Thoracic aorta (tissue), 2 donors: ENCODE data around the gene CENPP. TPM values are rescaled to one million over a fixed set of nuclear protein-coding genes. Genes with fewer than 3 reads are reported as not detected.

Experiments
- ATAC-seq: fragments of 150-250 bp; one replicate; pipeline ENCODE4 v1.8.0; 2017; ENCODE audit warnings: low read depth; ENCODE audit not compliant: insufficient number of reproducible peaks, low FRiP score
- DNase-seq: peaks from one replicate; pipeline ENCODE4 v3.0.0-alpha.2; 2020; ENCODE audit warnings: low spot score
- H3K27ac ChIP-seq, 2 donors: fragments of 200-600 bp; sonication (generic); 1 replicate in 1 of 2; 2 replicates in 1 of 2; pipeline ENCODE4 v1.5.1; 2016; ENCODE audit warnings: mild to moderate bottlenecking in 2 of 2, moderate library complexity in 2 of 2
- H3K27me3 ChIP-seq: fragments of 200-600 bp; sonication (generic); replicated peaks from 2 replicates; pipeline ENCODE4 v1.6.0; 2016; ENCODE audit warnings: mild to moderate bottlenecking; ENCODE audit not compliant: insufficient read depth
- H3K36me3 ChIP-seq: fragments of 200-600 bp; sonication (generic); one replicate; pipeline ENCODE4 v1.5.1; 2016
- H3K4me1 ChIP-seq, 2 donors: fragments of 200-600 bp; sonication (generic); 1 replicate in 1 of 2; 2 replicates in 1 of 2; pipeline versions ENCODE4 v1.5.1 to v1.6.0; 2016; ENCODE audit warnings: low read depth in 2 of 2, mild to moderate bottlenecking in 1 of 2; ENCODE audit not compliant: control insufficient read depth in 1 of 2
- H3K4me3 ChIP-seq: fragments of 200-600 bp; sonication (generic); 2 replicates; pipeline ENCODE4 v1.5.1; 2016; ENCODE audit warnings: mild to moderate bottlenecking
- H3K9me3 ChIP-seq: fragments of 200-600 bp; sonication (generic); 2 replicates; pipeline ENCODE4 v1.5.1; 2016
- total RNA-seq, 2 donors: library from RNA; depleted of rRNA; stranded (reverse); fragments of >200 nt; gene quantifications; one replicate each; pipeline versions ENCODE4 v1.1.0 to v1.2.3, GENCODE V29; 2016
- TF ChIP-seq, protein P1 (sequence below): fragments of 200-600 bp; sonication (generic); IDR thresholded peaks from one replicate; pipeline ENCODE4 v1.5.1; 2019; ENCODE audit warnings: antibody characterized with exemption

The CENPP gene
- total RNA-seq, 2 donors from 2014 or later: 3.8 to 13.6 TPM

DNA sequence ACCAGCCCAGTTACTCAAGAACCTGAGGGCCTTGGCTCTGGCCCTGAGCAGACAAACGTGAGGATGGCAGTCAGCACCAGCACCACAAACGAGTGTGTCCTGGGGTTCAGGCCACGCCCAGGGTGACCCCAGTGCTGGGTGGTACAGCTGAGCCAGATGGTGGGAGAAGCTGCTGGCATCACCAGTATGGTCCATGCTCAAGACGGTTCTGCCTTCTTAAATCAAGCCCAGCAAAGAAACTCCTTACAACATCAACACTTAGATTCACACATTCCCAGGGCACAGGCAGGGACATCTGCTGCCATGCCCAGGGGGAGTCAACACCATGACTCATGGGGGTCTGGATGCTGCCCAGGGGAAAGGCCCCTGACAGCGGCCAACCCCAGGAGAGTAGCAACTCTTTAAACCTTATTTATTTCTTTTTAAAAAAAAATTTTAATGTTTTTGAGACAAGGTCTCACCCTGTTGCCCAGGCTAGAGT is 312.9 kb downstream of the CENPP start:
- no peak for ATAC-seq
- DNase-seq: no peak
- no peak overlapping the region for H3K4me3 ChIP-seq
- H3K27ac ChIP-seq: no peak overlapping the region
- no peaks in the 10 kb centered on the region for H3K9me3 ChIP-seq
- peaks cover 31% of the 10 kb centered on the region for H3K36me3 ChIP-seq
- H3K4me1 ChIP-seq: peaks cover 3 to 12% of the 10 kb centered on the region in 2 donors
- TF ChIP-seq, protein P1, sequence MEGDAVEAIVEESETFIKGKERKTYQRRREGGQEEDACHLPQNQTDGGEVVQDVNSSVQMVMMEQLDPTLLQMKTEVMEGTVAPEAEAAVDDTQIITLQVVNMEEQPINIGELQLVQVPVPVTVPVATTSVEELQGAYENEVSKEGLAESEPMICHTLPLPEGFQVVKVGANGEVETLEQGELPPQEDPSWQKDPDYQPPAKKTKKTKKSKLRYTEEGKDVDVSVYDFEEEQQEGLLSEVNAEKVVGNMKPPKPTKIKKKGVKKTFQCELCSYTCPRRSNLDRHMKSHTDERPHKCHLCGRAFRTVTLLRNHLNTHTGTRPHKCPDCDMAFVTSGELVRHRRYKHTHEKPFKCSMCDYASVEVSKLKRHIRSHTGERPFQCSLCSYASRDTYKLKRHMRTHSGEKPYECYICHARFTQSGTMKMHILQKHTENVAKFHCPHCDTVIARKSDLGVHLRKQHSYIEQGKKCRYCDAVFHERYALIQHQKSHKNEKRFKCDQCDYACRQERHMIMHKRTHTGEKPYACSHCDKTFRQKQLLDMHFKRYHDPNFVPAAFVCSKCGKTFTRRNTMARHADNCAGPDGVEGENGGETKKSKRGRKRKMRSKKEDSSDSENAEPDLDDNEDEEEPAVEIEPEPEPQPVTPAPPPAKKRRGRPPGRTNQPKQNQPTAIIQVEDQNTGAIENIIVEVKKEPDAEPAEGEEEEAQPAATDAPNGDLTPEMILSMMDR: no peak
- H3K27me3 ChIP-seq: no peaks in the 10 kb centered on the region

DNA sequence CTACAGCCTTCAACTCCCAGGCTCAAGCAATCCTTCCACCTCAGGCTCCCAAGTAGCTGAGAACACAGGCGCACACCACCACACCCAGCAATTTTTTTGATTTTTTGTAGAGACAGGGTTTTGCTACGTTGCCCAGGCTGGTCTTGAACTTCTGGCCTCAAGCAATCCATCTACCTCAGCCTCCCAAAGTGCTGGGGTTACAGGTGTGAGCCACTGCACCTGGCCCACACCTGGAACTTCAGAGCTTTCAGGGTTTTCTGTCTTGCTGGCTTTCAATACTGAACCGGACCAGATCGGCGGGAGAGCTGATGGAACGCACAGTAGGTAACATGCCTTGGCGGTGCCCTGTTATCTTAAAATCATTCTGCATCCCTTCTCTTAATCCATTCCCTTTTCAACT is 313.4 kb downstream of the CENPP start:
- Histone ChIP-seq H3K27me3 (no peaks in the 10 kb centered on the region), H3K4me3 (no peak overlapping the region), H3K36me3 (peaks cover 34% of the 10 kb centered on the region), H3K9me3 (no peaks in the 10 kb centered on the region), H3K4me1 (peaks cover 0 to 8% of the 10 kb centered on the region in 2 donors), H3K27ac (no peak overlapping the region)
- DNase-seq: no peak
- TF ChIP-seq, protein P1: no peak
- no peak for ATAC-seq

DNA sequence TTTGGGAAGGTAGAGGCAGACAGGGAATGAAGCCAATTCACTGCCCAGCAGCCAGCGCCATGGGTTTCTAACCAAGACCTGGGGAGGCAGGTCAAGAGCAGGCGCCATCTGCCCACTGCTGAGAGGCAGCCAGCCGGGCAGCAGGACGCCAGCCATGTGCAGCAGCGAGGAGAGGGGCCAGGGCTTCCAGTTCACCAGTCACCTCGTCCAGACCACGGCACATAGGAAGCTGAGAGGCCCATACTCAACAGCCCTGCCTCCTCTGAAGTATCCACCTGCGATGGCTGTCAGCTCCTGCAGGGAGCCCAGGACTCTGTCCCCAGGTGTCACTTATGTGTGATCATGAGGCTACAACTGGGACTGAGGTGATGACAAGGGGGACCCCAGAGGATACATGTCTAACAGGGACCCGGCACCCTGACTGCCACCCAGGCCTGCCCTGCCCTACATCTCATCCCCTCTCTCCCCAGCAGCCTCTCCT is 314.1 kb downstream of the CENPP start:
- no peak overlapping the region for H3K4me3 ChIP-seq
- H3K27me3 ChIP-seq: no peaks in the 10 kb centered on the region
- no peaks in the 10 kb centered on the region for H3K9me3 ChIP-seq
- H3K4me1 ChIP-seq: peaks cover 0 to 3% of the 10 kb centered on the region in 2 donors
- TF ChIP-seq, protein P1: no peak
- H3K36me3 ChIP-seq: peaks cover 35% of the 10 kb centered on the region
- ATAC-seq: no peak
- no peak overlapping the region for H3K27ac ChIP-seq
- no peak for DNase-seq

DNA sequence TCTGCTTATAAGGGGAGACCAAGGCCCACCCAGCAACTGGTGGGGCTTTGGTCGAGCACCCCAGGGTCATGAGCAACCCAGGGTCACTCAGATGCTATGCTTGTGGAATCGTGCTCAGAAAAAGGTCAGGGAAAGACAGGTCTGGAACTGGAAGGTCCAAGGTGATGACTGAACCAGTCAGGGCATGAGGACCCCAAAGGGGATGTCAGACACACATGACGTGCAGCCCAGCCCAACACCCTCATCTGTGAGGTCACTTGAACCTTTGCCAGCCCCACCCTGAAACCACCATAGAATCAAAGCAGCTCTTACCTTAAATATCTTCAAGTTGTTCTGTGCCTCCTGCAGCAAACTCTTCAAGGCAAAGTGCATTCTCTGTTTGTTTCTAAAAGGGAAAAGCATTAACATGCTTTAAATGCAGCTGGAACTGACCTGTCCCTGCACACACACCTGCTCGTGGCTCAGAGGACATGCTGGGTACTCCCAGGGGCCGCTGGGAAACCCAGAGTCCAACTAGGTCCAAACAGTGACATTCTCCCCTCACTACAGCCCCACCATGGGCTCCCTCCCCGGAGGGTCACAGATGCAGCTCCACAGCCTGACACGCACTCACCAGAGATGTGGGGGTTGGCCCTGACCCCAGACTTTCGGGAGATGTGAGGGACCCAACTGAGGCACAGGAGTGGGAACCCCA is 314.8 kb downstream of the CENPP start:
- Histone ChIP-seq H3K27ac (no peak overlapping the region), H3K4me1 (no peaks in the 10 kb centered on the region), H3K36me3 (peaks cover 42% of the 10 kb centered on the region), H3K4me3 (no peak overlapping the region), H3K9me3 (peaks cover 2% of the 10 kb centered on the region), H3K27me3 (no peaks in the 10 kb centered on the region)
- ATAC-seq (no peak), DNase-seq (no peak)
- TF ChIP-seq, protein P1: no peak

DNA sequence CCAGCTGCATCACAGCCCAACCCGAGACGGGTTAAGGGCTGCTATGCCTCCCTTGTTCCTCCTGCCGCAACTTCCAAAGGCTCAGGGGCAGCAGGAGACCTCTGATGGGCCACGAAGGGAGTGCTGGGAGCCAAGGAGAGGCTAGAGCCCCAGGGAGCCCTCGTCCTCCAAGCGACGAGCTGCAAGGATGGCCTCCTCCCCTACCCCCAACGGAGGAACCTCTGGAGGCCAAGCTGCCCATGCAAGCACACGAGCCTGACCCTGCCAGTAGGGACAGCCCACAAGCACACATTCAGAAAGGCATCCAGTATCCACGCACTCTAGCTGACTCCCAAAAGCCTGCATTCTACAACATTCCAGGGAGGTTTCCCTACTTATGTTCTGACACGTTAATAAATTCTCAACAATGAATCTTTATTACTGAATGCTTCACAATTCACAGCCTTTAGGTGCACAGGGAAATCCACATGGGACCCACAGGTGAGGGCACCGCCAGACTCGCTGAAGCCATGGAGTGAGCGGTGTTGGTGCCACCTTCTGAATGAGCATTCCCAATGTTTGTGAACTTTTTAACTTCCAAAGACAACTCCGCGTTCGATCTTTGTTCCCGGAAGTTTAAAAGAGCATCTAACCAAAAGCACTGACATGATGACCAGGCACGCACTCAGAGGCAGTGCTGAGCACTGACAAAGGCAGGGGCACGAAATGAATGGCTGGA is 315.5 kb downstream of the CENPP start:
- no peak for DNase-seq
- H3K27ac ChIP-seq: no peak overlapping the region

More for the DNA sequence above, 315.5 kb downstream of the CENPP start:
- Histone ChIP-seq H3K27me3 (no peaks in the 10 kb centered on the region), H3K4me1 (no peaks in the 10 kb centered on the region), H3K9me3 (peaks cover 3% of the 10 kb centered on the region), H3K36me3 (peaks cover 45% of the 10 kb centered on the region), H3K4me3 (no peak overlapping the region)
- no peak for ATAC-seq
- TF ChIP-seq, protein P1: no peak
